A673 (cell line): Measurements from ENCODE around the gene PHF20. TPM values are rescaled to one million over a fixed set of nuclear protein-coding genes. Genes with fewer than 3 reads are reported as not detected.
A peak's percentile ranks its signal among the peaks of the same experiment; 100 is the strongest.

Source experiments
- BruUV-seq: library from RNA; stranded (reverse); fragments of 400-500 nt; replicated peaks from 2 replicates; lab custom pipeline; 2021; lab: Mats Ljungman, UMichigan
- CTCF ChIA-PET: fragments of 300-600 bp; sonication (Branson Sonifier 250); formaldehyde crosslinking; loops from one replicate; lab custom pipeline; 2022; ENCODE audit warnings: antibody characterized with exemption; lab: Charles Lee
- POLR2A ChIA-PET: fragments of 300-600 bp; sonication (Branson Sonifier 250); formaldehyde crosslinking; loops from one replicate; lab custom pipeline; 2022; ENCODE audit warnings: antibody characterized with exemption; ENCODE audit not compliant: low non-redundant PET; lab: Charles Lee
- DNase-seq: peaks from one replicate; pipeline ENCODE4 v3.0.0-alpha.2; 2015; ENCODE audit warnings: low spot score
- H3K27ac ChIP-seq: fragments of 200-600 bp; sonication (generic); 2 replicates; pipeline ENCODE4 v1.5.1; 2016; ENCODE audit warnings: mixed run types, low read depth, mild to moderate bottlenecking, mixed read lengths, antibody characterized with exemption, low read length; ENCODE audit not compliant: poor library complexity, severe bottlenecking
- H3K27me3 ChIP-seq: fragments of 200-600 bp; sonication (generic); replicated peaks from 2 replicates; pipeline ENCODE4 v1.6.1; 2017; ENCODE audit warnings: mixed run types, low read depth, mild to moderate bottlenecking, mixed read lengths, antibody characterized with exemption, low read length; ENCODE audit not compliant: insufficient read depth, poor library complexity
- H3K36me3 ChIP-seq: fragments of 200-600 bp; sonication (generic); 2 replicates; pipeline ENCODE4 v1.6.1; 2016; ENCODE audit warnings: mixed run types, mild to moderate bottlenecking, mixed read lengths, antibody characterized with exemption, low read length; ENCODE audit not compliant: insufficient read depth, poor library complexity, severe bottlenecking
- H3K4me1 ChIP-seq: fragments of 200-600 bp; sonication (generic); 2 replicates; pipeline ENCODE4 v1.6.1; 2017; ENCODE audit warnings: mixed run types, mild to moderate bottlenecking, mixed read lengths, antibody characterized with exemption, low read length; ENCODE audit not compliant: insufficient read depth, poor library complexity, severe bottlenecking
- H3K4me3 ChIP-seq: fragments of 200-600 bp; sonication (generic); 2 replicates; pipeline ENCODE4 v1.5.1; 2016; ENCODE audit warnings: low read depth, mixed run types, mild to moderate bottlenecking, mixed read lengths, low read length; ENCODE audit not compliant: poor library complexity, severe bottlenecking
- H3K9me3 ChIP-seq: fragments of 200-600 bp; sonication (generic); 2 replicates; pipeline ENCODE4 v1.6.1; 2016; ENCODE audit warnings: mixed run types, low read depth, mild to moderate bottlenecking, mixed read lengths, antibody characterized with exemption, low read length; ENCODE audit not compliant: poor library complexity, severe bottlenecking
- EZH2 ChIP-seq: fragments of 200-600 bp; sonication (generic); IDR thresholded peaks from 2 replicates; pipeline ENCODE4 v1.6.1; 2017; ENCODE audit warnings: borderline replicate concordance, low read depth, mild to moderate bottlenecking, mixed read lengths, antibody characterized with exemption, low read length; ENCODE audit not compliant: poor library complexity, severe bottlenecking
- intact Hi-C: fragments of 100-400 bp; cut with micrococcal nuclease; formaldehyde crosslinking; loops from one replicate; pipeline ENCODE4 v1.10.0; 2022; ENCODE audit not compliant: unreplicated experiment
- total RNA-seq: library from RNA; stranded (reverse); gene quantifications from 2 replicates; pipeline ENCODE4 v1.2.3, GENCODE V29; 2021
- TF ChIP-seq, protein P1 (sequence below): fragments of 300-800, 200-600 bp; sonication (generic); conservative IDR thresholded peaks from 2 replicates; pipeline ENCODE4 v1.5.1; 2017; ENCODE audit warnings: low read depth, mild to moderate bottlenecking, antibody characterized with exemption, low read length, moderate library complexity, mixed read lengths

PHF20 gene
- total RNA-seq, 1 experiment from 2014 or later = 43.0 TPM

DNA sequence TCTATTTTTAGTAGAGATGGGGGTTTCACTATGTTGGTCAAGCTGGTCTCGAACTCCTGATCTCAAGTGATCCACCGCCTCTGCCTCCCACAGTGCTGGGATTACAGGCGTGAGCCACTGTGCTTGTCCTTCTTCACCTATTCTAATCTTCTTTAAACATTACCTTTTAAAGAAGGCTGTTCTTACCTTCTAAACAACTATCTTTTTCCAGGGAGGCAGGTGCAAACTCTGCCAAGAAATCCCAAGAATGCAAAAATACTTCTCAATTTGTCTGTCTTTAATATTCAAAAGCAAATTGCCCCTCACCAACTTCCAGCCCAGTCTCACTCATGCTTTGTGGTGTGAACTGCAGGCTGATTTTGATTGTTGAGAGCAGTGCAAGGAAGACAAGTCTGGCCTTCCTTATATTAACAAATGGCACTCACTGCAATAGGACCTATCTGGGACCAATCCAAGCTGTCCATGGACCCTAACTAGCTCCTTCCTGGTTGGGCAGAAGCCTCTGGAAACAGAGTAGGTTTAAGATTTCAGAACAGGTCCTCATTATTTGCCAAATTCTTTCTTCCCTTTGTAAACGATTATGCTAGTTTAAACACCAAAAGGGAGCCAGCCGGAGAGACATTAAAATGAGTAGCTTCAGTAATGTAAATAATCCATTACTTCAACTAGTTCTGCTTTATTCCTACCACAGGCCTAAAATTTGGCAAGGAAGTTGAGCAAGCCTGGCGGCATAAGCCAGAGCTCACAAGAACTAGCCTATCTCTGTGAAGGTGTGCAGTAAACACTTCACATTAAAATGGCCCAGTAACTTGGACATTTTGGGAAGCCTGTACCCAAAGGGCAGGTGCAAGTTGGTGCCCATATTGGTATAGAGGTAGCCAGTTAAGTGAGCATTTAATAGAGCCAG is 180.9 kb downstream of the PHF20 start:
- BruUV-seq = no TSS peak

DNA sequence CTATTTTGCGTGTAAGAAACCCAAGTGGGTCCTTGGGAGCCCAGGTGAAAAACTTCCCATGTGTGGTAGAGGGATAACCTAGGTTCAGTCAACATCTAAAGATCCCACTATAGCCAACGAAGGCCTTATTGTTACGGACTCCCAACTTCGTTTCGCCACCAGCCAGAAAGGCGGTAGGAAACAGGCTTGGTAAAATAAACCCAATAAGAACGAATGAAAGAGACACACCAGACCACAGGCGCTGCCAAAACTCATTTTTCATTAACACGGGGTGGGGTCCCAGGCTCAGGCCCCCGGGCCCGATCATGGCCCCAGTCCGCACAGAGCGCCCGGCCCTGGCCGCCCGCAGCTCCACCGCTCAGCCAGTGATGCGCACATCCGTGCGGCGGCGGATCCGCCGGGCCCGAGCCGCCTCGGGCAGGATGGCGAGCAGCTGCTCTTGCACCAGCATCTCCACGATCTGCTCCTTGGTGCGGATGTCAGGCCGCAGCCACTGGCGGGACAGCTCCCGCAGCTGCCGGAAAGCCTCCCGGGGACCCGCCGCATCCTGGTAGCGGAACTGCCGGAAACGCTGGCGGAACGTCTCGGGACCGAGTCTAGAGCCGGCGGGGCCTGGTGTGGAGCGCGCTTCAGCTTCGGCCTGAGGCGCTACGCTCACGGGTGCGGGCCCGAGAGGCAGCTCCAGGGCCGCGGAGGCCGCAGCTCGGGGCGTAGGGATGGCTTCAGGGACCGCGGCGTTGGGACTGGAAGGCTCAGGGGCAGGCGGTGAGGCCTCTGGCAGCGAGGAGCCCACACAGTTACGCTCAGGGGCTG is 181.8 kb downstream of the PHF20 start:
- DNase-seq = peak; percentile 61
- Histone ChIP-seq H3K36me3 (no peaks in the 10 kb centered on the region), H3K27ac (peak overlapping the region; percentile 97), H3K27me3 (no peaks in the 10 kb centered on the region), H3K9me3 (no peaks in the 10 kb centered on the region), H3K4me1 (peaks cover 9% of the 10 kb centered on the region), H3K4me3 (peak overlapping the region; percentile 91)
- TSS peak; percentile 71 for BruUV-seq
- POLR2A ChIA-PET = interaction anchor here (0.6 kb wide), 3 partner anchors 25 to 154 kb away, joined by 7 to 21 read pairs (median 11); no protein-coding TSS in a partner anchor
- CTCF ChIA-PET = interaction anchor here (0.5 to 1.3 kb wide), 8 partner anchors 10 to 352 kb away, joined by 3 to 9 read pairs (median 5); no protein-coding TSS in a partner anchor
- intact Hi-C loops = no loop called here
- TF ChIP-seq EZH2 = no peak
- TF ChIP-seq, protein P1, sequence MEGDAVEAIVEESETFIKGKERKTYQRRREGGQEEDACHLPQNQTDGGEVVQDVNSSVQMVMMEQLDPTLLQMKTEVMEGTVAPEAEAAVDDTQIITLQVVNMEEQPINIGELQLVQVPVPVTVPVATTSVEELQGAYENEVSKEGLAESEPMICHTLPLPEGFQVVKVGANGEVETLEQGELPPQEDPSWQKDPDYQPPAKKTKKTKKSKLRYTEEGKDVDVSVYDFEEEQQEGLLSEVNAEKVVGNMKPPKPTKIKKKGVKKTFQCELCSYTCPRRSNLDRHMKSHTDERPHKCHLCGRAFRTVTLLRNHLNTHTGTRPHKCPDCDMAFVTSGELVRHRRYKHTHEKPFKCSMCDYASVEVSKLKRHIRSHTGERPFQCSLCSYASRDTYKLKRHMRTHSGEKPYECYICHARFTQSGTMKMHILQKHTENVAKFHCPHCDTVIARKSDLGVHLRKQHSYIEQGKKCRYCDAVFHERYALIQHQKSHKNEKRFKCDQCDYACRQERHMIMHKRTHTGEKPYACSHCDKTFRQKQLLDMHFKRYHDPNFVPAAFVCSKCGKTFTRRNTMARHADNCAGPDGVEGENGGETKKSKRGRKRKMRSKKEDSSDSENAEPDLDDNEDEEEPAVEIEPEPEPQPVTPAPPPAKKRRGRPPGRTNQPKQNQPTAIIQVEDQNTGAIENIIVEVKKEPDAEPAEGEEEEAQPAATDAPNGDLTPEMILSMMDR = no peak

More for the DNA sequence above, 180.9 kb downstream of the PHF20 start:
- peak overlapping the region; percentile 91 for H3K4me3 ChIP-seq
- peaks cover 9% of the 10 kb centered on the region for H3K4me1 ChIP-seq
- CTCF ChIA-PET = interaction anchor here (1.2 kb wide), 1 partner anchor 351 kb away, joined by 4 read pairs; no protein-coding TSS in a partner anchor
- no peak for TF ChIP-seq EZH2
- TF ChIP-seq, protein P1 = no peak
- intact Hi-C loops = no loop called here
- no peaks in the 10 kb centered on the region for H3K27me3 ChIP-seq
- H3K36me3 ChIP-seq = no peaks in the 10 kb centered on the region
- no peaks in the 10 kb centered on the region for H3K9me3 ChIP-seq
- peak overlapping the region; percentile 97 for H3K27ac ChIP-seq
- POLR2A ChIA-PET = no interaction called here
- no peak for DNase-seq
